Ovary (tissue), 9 donors: ENCODE data around the gene CNTNAP5. TPM values are rescaled to one million over a fixed set of nuclear protein-coding genes. Genes with fewer than 3 reads are reported as not detected.

Experiments
- DNase-seq, 5 donors: peaks; one replicate each; pipeline ENCODE4 v3.0.0-alpha.2; 2019 to 2020
- H3K27ac ChIP-seq, 2 donors: fragments of 200-600 bp; one replicate each; pipeline versions ENCODE4 v1.5.1 to v1.8.0; 2019 to 2022
- H3K27me3 ChIP-seq: fragments of 200-600 bp; one replicate; pipeline ENCODE4 v1.8.0; 2022
- H3K36me3 ChIP-seq: fragments of 200-600 bp; sonication (generic); one replicate; pipeline ENCODE4 v1.5.1; 2019
- H3K4me1 ChIP-seq: one replicate; pipeline ENCODE4 v1.8.1; 2013; ENCODE audit warnings: mild to moderate bottlenecking, moderate library complexity; ENCODE audit not compliant: insufficient read depth
- H3K4me3 ChIP-seq: fragments of 200-600 bp; sonication (generic); one replicate; pipeline ENCODE4 v1.5.1; 2017
- H3K9me3 ChIP-seq, 2 donors: fragments of 200-600 bp in 1 of 2; sonication (generic) in 1 of 2; one replicate each; pipeline versions ENCODE4 v1.5.1 to v1.8.1; 2013 to 2019; ENCODE audit warnings: mild to moderate bottlenecking in 1 of 2, moderate library complexity in 1 of 2
- EP300 ChIP-seq: sonication (generic); formaldehyde crosslinking; IDR thresholded peaks from one replicate; pipeline ENCODE4 v1.6.1; 2017; ENCODE audit warnings: antibody characterized with exemption
- POLR2A ChIP-seq: fragments of 450-650 bp; IDR thresholded peaks from one replicate; pipeline ENCODE4 v1.6.1; 2017; ENCODE audit warnings: antibody characterized with exemption, mild to moderate bottlenecking, moderate library complexity
- WGBS, 3 donors: extraction: QIAGEN DNeasy Blood & Tissue Kit in 1 of 3; methylation state at CpG; one replicate each; pipeline versions ENCODE4 v1.1.5 to v1.1.7; 2013 to 2017; 5-methylcytosine and 5-hydroxymethylcytosine counted together
- intact Hi-C, 4 donors: fragments of 100-400 bp; cut with DNase I; formaldehyde crosslinking; loops; one replicate each; pipeline versions ENCODE4 v1.11.0 to v1.15.1; 2022 to 2023
- polyA plus RNA-seq, 2 donors: library from polyadenylated mRNA; stranded (reverse); fragments of 200-250 nt in 1 of 2; fragments of 350-450 nt in 1 of 2; fragmentation: Illumina TruSeq in 1 of 2; extraction: RNeasy Lipid Tissue Mini Kit (QIAGEN cat#74804) in 1 of 2; gene quantifications; one replicate each; pipeline ENCODE4 v1.2.3, GENCODE V29; 2013 to 2014
- total RNA-seq, 7 donors: library from RNA; depleted of rRNA in 2 of 7; stranded (reverse); fragments of >200 nt in 2 of 7; fragmentation: NEBNext Ultra II Directional in 3 of 7; extraction: Animal tissue kit (Norgen Biotek cat#: 25700) in 3 of 7; gene quantifications; one replicate each; pipeline versions ENCODE4 v1.1.0 to v1.2.4, GENCODE V29; 2016 to 2023
- TF ChIP-seq, protein P1 (sequence below), 3 donors: fragments of 450-650 bp in 2 of 3; fragments of 200-600 bp in 1 of 3; IDR thresholded peaks; one replicate each; pipeline versions ENCODE4 v1.5.1 to v1.8.0; 2016 to 2022; ENCODE audit warnings: antibody characterized with exemption in 3 of 3, mild to moderate bottlenecking in 1 of 3
- donor health status: DM: no; HTN: no; CAD: no; lungs with moderate emphysema.
- donor health status: DM: no; HTN: no; CAD: no.
- donor health status: Bipolar disorder and iron deficiency.
- donor health status: DM: yes; HTN: yes; CAD: no.
- donor health status: DM: no; HTN: no; CAD: no.
- donor health status: DM: yes; HTN: yes; CAD: no.

CNTNAP5 gene
- total and polyA plus RNA-seq, 9 donors = not detected

DNA sequence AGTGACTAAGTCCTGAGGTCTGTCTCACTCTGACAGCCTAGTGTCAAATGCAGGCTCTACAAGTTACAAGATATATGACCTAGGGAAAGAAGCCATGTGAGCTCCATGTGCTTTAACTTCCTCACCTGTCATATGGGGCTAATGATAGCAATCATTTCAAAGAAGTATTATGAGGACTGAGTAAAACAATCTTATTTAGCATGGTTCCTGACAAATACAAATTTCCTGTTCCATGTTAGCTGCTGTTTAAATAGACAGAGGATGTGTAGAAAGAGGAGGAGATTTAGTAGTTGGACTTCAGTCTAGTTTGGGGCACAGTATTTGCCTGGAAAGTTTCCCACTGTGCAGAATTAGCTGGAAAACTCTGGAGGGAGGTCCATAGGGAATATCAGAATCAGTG is 545.8 kb downstream of the CNTNAP5 start:
- no peaks in the 10 kb centered on the region for H3K27me3 ChIP-seq
- H3K27ac ChIP-seq = no peak overlapping the region
- intact Hi-C loops = no loop called here
- H3K4me1 ChIP-seq = no peaks in the 10 kb centered on the region
- no peak for DNase-seq
- no peak for TF ChIP-seq EP300
- TF ChIP-seq, protein P1, sequence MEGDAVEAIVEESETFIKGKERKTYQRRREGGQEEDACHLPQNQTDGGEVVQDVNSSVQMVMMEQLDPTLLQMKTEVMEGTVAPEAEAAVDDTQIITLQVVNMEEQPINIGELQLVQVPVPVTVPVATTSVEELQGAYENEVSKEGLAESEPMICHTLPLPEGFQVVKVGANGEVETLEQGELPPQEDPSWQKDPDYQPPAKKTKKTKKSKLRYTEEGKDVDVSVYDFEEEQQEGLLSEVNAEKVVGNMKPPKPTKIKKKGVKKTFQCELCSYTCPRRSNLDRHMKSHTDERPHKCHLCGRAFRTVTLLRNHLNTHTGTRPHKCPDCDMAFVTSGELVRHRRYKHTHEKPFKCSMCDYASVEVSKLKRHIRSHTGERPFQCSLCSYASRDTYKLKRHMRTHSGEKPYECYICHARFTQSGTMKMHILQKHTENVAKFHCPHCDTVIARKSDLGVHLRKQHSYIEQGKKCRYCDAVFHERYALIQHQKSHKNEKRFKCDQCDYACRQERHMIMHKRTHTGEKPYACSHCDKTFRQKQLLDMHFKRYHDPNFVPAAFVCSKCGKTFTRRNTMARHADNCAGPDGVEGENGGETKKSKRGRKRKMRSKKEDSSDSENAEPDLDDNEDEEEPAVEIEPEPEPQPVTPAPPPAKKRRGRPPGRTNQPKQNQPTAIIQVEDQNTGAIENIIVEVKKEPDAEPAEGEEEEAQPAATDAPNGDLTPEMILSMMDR (IDR thresholded peaks at IDR 0.05) = no peak
- no peak for TF ChIP-seq POLR2A
- no peaks in the 10 kb centered on the region for H3K9me3 ChIP-seq
- no peak overlapping the region for H3K4me3 ChIP-seq
- no peaks in the 10 kb centered on the region for H3K36me3 ChIP-seq

DNA sequence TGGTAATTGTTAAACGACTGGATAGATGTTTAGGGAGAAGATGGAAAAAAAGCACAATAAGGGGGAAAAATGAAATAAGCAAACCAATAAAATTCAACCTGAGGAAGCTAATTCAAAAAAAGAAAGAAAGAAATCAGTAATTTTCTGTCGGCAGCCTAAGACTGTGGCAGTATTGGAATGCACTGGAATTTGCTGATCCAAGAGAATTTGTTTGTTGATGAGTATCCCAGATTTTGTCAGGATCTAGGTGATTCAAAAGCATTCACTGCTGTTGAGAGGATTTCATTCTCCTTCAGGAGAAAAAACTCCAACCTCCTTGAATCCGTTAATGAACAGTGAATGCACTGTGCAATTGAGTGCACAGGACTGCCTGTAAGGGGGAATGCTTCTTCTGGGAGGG is 546.7 kb downstream of the CNTNAP5 start:
- Histone ChIP-seq H3K27me3 (no peaks in the 10 kb centered on the region), H3K4me3 (no peak overlapping the region), H3K9me3 (no peaks in the 10 kb centered on the region), H3K4me1 (no peaks in the 10 kb centered on the region), H3K27ac (no peak overlapping the region), H3K36me3 (no peaks in the 10 kb centered on the region)
- TF ChIP-seq POLR2A (no peak), EP300 (no peak)
- TF ChIP-seq, protein P1 (IDR thresholded peaks at IDR 0.05) = no peak
- no peak for DNase-seq
- 80 to 86% (median 82%) methylated on average over 3 of the region's 3 CpGs for WGBS, 3 donors
- intact Hi-C loops = no loop called here

DNA sequence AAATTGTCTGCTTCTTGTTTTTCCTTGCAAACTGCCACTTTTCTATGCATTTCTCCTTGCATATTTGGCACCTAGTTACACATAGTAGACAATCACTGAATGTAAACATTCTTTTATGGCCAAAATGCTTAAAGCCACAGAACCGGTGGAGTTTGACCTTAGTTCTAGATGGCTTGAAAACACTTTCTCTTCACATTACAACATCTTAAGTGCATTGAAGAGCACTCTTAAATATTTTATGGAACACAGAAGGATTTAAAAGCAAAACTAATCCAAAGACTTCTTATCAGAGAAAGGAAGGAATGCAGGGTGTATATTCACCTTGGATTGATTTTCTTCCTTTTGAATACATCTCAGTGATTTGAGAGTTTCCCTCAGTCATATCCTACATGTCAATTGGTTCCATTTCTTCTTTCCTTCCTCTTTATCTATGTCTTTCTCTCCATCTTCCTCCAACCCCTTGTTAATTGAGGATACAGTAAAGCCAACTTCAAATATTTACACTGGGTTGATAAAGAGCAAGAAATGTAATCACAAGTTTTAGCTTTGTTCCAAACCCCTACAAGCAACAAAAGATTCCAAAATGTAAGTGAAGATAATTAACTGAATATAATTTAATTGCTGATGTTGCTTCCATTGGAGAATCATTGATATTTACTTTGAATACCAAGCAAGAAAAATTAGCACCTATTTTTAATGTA is 548.0 kb downstream of the CNTNAP5 start:
- intact Hi-C loops = no loop called here
- no peaks in the 10 kb centered on the region for H3K9me3 ChIP-seq
- no peak overlapping the region for H3K27ac ChIP-seq
- no peak for DNase-seq
- TF ChIP-seq, protein P1 (IDR thresholded peaks at IDR 0.05) = no peak
- TF ChIP-seq EP300 (no peak), POLR2A (no peak)
- WGBS, 3 donors = 6 to 32% (median 12%) methylated on average over 1 of the region's 1 CpG
- no peaks in the 10 kb centered on the region for H3K36me3 ChIP-seq
- H3K4me3 ChIP-seq = no peak overlapping the region
- no peaks in the 10 kb centered on the region for H3K4me1 ChIP-seq
- no peaks in the 10 kb centered on the region for H3K27me3 ChIP-seq

DNA sequence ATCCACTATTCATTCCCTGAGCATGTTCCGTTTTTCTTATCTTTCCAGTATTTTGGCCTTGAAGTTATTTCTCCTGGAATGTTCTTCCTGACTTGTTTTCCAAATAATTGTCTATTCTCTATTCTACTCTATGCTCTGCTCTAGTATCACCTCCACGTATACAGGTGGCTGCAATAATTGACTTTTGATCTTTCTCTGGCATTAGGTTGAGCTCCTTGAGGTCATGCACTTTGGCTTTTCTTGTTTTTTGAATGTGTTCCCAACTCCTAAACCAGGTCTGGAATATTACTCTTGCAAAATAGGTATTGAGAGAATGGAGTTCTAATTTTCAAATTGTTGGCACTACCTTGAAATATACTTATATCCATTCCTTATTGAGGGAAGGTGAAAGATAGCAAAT is 550.4 kb downstream of the CNTNAP5 start:
- no peaks in the 10 kb centered on the region for H3K36me3 ChIP-seq
- no peak for TF ChIP-seq POLR2A
- no peak for TF ChIP-seq EP300
- TF ChIP-seq, protein P1 (IDR thresholded peaks at IDR 0.05) = no peak
- H3K9me3 ChIP-seq = no peaks in the 10 kb centered on the region
- no peak overlapping the region for H3K27ac ChIP-seq
- no peak for DNase-seq
- no peaks in the 10 kb centered on the region for H3K27me3 ChIP-seq
- 17 to 44% (median 24%) methylated on average over 2 of the region's 2 CpGs for WGBS, 3 donors
- H3K4me1 ChIP-seq = no peaks in the 10 kb centered on the region
- intact Hi-C loops = loop anchor here in 1 of 4 donors (1.0 kb wide), 1 partner anchor 33 kb away; no protein-coding TSS in a partner anchor
- no peak overlapping the region for H3K4me3 ChIP-seq
